D721Med (cell line): ENCODE data around the gene BARX1.

Experiments used
- DNase-seq: peaks from one replicate; pipeline ENCODE4 v3.0.0; 2011; ENCODE audit warnings: low spot score; ENCODE audit not compliant: insufficient read length
- FAIRE-seq: peaks from 2 replicates; lab custom pipeline; 2011; peaks lifted over from hg19 to GRCh38; lab: Jason Lieb, UNC
- TF ChIP-seq, protein P1 (sequence below): IDR thresholded peaks from 2 replicates; pipeline ENCODE4 v1.5.1; 2012; ENCODE audit warnings: mild to moderate bottlenecking, control low read depth; ENCODE audit not compliant: insufficient read depth; ENCODE audit errors: missing control alignments

The BARX1 gene

GRCh38 chr9:93960971-93961841 lies 6.1 kb upstream of the BARX1 start:
- DNase-seq (no peak), FAIRE-seq (no peak)
- TF ChIP-seq, protein P1, sequence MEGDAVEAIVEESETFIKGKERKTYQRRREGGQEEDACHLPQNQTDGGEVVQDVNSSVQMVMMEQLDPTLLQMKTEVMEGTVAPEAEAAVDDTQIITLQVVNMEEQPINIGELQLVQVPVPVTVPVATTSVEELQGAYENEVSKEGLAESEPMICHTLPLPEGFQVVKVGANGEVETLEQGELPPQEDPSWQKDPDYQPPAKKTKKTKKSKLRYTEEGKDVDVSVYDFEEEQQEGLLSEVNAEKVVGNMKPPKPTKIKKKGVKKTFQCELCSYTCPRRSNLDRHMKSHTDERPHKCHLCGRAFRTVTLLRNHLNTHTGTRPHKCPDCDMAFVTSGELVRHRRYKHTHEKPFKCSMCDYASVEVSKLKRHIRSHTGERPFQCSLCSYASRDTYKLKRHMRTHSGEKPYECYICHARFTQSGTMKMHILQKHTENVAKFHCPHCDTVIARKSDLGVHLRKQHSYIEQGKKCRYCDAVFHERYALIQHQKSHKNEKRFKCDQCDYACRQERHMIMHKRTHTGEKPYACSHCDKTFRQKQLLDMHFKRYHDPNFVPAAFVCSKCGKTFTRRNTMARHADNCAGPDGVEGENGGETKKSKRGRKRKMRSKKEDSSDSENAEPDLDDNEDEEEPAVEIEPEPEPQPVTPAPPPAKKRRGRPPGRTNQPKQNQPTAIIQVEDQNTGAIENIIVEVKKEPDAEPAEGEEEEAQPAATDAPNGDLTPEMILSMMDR, result no peak

GRCh38 chr9:93960221-93960970 lies 5.2 kb upstream of the BARX1 start:
- no peak for FAIRE-seq
- DNase-seq, result no peak
- TF ChIP-seq, protein P1, result no peak

DNA sequence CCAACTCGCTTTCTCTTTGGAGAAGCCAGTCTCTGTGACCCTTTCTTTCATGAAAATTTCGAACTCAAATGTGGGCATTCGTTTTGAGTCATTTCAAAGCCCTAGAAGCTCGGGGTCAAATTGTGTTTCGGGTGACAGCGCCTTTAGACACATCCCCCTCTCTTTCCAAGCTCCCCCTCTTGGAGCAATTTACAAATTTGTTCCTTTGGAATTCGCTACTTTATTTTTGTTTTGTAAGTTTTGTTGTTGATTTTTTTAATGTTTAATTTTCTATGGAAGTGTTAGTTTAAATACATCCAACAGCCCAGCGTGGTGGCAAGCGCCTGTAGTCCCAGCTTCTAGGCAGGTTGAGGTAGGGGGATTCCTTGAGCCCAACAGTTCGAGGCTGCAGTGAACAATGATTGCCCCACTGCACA lies 4.6 kb upstream of the BARX1 start:
- no peak for DNase-seq
- no peak for FAIRE-seq
- TF ChIP-seq, protein P1, result no peak

GRCh38 chr9:93958819-93959682 lies 3.9 kb upstream of the BARX1 start:
- TF ChIP-seq, protein P1, result no peak
- FAIRE-seq, result no peak
- DNase-seq, result no peak

GRCh38 chr9:93958121-93958818 lies 3.1 kb upstream of the BARX1 start:
- TF ChIP-seq, protein P1, result no peak
- no peak for FAIRE-seq
- no peak for DNase-seq

- FAIRE-seq (no peak), DNase-seq (no peak)
- TF ChIP-seq, protein P1, result no peak
These were observed 1.0 kb upstream of the BARX1 start for GRCh38 chr9:93955981-93956784.
